Peyer's patch (tissue), 4 donors: Measurements from ENCODE around the gene STOML2. TPM values are rescaled to one million over a fixed set of nuclear protein-coding genes. Genes with fewer than 3 reads are reported as not detected.
A peak's percentile ranks its signal among the peaks of the same experiment; 100 is the strongest.

Source experiments
- DNase-seq, 3 donors: peaks; one replicate each; pipeline ENCODE4 v3.0.0-alpha.2; 2017 to 2019
- H3K27ac ChIP-seq, 4 donors: fragments of 200-600 bp; sonication (generic); one replicate each; pipeline ENCODE4 v1.5.1; 2016 to 2019
- H3K27me3 ChIP-seq, 2 donors: fragments of 200-600 bp; sonication (generic); one replicate each; pipeline ENCODE4 v1.5.1; 2019
- H3K36me3 ChIP-seq, 3 donors: fragments of 200-600 bp; sonication (generic); one replicate each; pipeline ENCODE4 v1.5.1; 2016 to 2019
- H3K4me1 ChIP-seq, 4 donors: fragments of 200-600 bp; sonication (generic); one replicate each; pipeline ENCODE4 v1.5.1; 2016 to 2019
- H3K4me3 ChIP-seq, 4 donors: fragments of 200-600 bp; sonication (generic); 1 replicate in 3 of 4; 2 replicates in 1 of 4; pipeline ENCODE4 v1.5.1; 2016 to 2019; ENCODE audit warnings: mild to moderate bottlenecking in 1 of 4
- H3K9me3 ChIP-seq, 4 donors: fragments of 200-600 bp; sonication (generic); one replicate each; pipeline ENCODE4 v1.5.1; 2016 to 2019; ENCODE audit warnings: mild to moderate bottlenecking in 1 of 4
- CTCF ChIP-seq, 6 experiments: fragments of 450-650 bp in 4 of 6; fragments of 200-600 bp in 2 of 6; sonication (generic) in 1 of 6; IDR thresholded peaks; one replicate each; pipeline ENCODE4 v1.5.1; 2017 to 2019; ENCODE audit warnings: antibody characterized with exemption in 6 of 6, mild to moderate bottlenecking in 3 of 6, moderate library complexity in 1 of 6
- POLR2A ChIP-seq, 2 donors: fragments of 450-650 bp; IDR thresholded peaks; one replicate each; pipeline ENCODE4 v1.5.1; 2017; ENCODE audit warnings: antibody characterized with exemption in 2 of 2, mild to moderate bottlenecking in 2 of 2, moderate library complexity in 2 of 2
- total RNA-seq, 4 donors: library from RNA; depleted of rRNA; stranded (reverse); fragments of >200 nt; gene quantifications; one replicate each; pipeline ENCODE4 v1.1.0, GENCODE V29; 2016

Gene STOML2
- total RNA-seq, 4 donors from 2014 or later: 54.1 to 104 (median 88.7) TPM

GRCh38 chr9:35054871-35055644 lies 47.9 kb downstream of the STOML2 start:
- H3K27me3 ChIP-seq: no peaks in the 10 kb centered on the region
- H3K4me1 ChIP-seq: no peaks in the 10 kb centered on the region
- DNase-seq: no peak
- no peak overlapping the region for H3K27ac ChIP-seq
- H3K36me3 ChIP-seq: peaks cover 0 to 83% (median 4%) of the 10 kb centered on the region in 3 donors
- H3K4me3 ChIP-seq: no peak overlapping the region
- TF ChIP-seq CTCF (IDR thresholded peaks at IDR 0.05): no peak
- no peak for TF ChIP-seq POLR2A (IDR thresholded peaks at IDR 0.05)
- no peaks in the 10 kb centered on the region for H3K9me3 ChIP-seq

GRCh38 chr9:35054185-35054835 lies 48.6 kb downstream of the STOML2 start:
- TF ChIP-seq CTCF (IDR thresholded peaks at IDR 0.05): no peak
- TF ChIP-seq POLR2A (IDR thresholded peaks at IDR 0.05): no peak
- Histone ChIP-seq H3K27me3 (no peaks in the 10 kb centered on the region), H3K4me1 (no peaks in the 10 kb centered on the region), H3K27ac (no peak overlapping the region), H3K36me3 (peaks cover 0 to 79% (median 4%) of the 10 kb centered on the region in 3 donors), H3K4me3 (no peak overlapping the region), H3K9me3 (no peaks in the 10 kb centered on the region)
- DNase-seq: no peak

GRCh38 chr9:35051069-35051967 lies 51.6 kb downstream of the STOML2 start:
- Histone ChIP-seq H3K9me3 (no peaks in the 10 kb centered on the region), H3K27me3 (no peaks in the 10 kb centered on the region), H3K4me1 (no peaks in the 10 kb centered on the region), H3K27ac (no peak overlapping the region), H3K4me3 (no peak overlapping the region), H3K36me3 (peaks cover 0 to 57% (median 0%) of the 10 kb centered on the region in 3 donors)
- peak; percentile 28 to 69 (median 61) for TF ChIP-seq CTCF (IDR thresholded peaks at IDR 0.05)
- no peak for TF ChIP-seq POLR2A (IDR thresholded peaks at IDR 0.05)
- peak in 2 of 3 donors; percentile 35 to 66 for DNase-seq

Other genes starting within 250 kb of the STOML2 start
- gene PHF24, start 144.8 kb downstream of the STOML2 start, total RNA-seq: under 1 TPM in 1 of 4 donors, not detected in 3; 0.76 TPM
- 1 to 10 TPM; 2.6 to 7.6 (median 4.7) TPM for gene DNAJB5, start 113.4 kb downstream of the STOML2 start, total RNA-seq
- 100 to 1,000 TPM; 124 to 244 (median 150) TPM for gene VCP, start 30.5 kb downstream of the STOML2 start, total RNA-seq
- gene FANCG, start 23.2 kb downstream of the STOML2 start, total RNA-seq: 10 to 100 TPM; 14.4 to 40.4 (median 22.2) TPM
- gene PIGO, start 6.5 kb downstream of the STOML2 start, total RNA-seq: 10 to 100 TPM; 14.9 to 30.5 (median 27.0) TPM
- gene ATOSB, start 12.7 kb upstream of the STOML2 start, total RNA-seq: 10 to 100 TPM in 3 of 4 donors, 1 to 10 TPM in 1; 4.1 to 31.5 (median 22.6) TPM
- gene UNC13B, start 58.9 kb upstream of the STOML2 start, total RNA-seq: 10 to 100 TPM; 44.5 to 72.9 (median 48.6) TPM